NCI-H2196 treated with DMSO at 0.1 percent for 48 hours (cell line): ENCODE measurements around the gene HPS6.
"Not testable (repeated sequence)": the region's sequence is repeated elsewhere in the genome, so short reads cannot be mapped to it uniquely, and the experiment has no call there.

Source experiments
- DNase-seq: peaks from one replicate; lab custom pipeline; 2025; ENCODE audit not compliant: unreplicated experiment; lab: John Stamatoyannopoulos, UW

Gene HPS6

GRCh38 chr10:102064868-102065560 lies at the start of gene HPS6:
Gene HPS6, plus strand, starts transcription at chr10:102065349. Its CDS starts 126 bp downstream, at chr10:102065475.
- peak; percentile 43 for DNase-seq

DNA sequence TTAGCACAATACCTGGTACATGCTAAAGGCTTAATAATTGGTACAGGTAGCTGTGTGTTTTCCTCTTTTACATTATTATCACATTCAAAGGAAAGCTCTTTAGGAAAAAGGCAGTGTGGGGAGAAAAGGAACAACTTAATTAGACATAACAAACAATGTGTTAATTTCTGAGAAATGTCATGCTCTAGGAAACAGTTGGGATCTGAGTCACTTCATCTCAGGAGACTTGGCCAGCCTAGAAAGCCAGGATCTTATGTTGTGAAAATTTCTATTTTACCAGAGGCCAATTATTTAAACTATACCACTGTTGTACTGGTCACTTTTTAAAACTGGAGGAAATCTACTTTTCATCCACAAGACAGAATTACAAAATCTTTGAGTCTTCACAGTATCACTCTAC lies 48.7 kb upstream of the HPS6 start:
- DNase-seq = no peak

DNA sequence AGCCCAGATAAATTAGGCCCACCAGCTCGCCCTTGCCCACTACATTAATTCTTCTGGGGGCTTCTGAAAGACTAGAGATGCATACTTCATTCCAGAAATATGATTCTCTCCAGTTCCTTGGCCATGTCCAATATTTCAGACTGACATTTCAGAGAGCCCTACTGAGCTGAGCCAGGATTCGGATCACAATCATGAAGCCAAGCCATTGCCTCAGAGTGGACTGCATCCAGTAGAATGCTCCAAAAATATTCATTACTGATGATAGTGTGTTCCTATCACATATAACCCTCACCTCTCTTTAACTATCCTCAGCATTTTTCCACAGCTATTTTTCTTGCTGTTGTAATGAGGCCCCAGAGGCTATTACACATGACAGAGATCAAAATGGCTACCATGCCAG lies 47.9 kb upstream of the HPS6 start:
- no peak for DNase-seq

DNA sequence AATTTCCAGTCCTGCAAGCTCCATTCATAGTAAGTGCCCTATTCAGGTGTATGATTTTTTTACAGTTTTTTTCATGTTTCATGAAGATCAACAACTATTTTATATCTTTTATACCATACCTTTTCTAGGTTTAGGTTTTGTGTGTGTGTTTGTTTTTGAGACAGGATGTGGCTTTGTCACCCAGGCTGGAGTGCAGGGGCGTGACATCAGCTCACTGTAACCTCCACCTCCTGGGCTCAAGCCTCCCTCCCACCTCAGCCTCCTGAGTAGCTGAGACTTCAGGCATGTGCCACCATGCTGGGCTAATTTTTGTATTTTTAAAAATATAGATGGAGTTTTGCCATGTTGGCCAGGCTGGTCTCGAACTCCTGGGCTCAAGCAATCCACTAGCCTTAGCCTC lies 44.2 kb upstream of the HPS6 start:
- no peak for DNase-seq

GRCh38 chr10:102024799-102025198 lies 40.4 kb upstream of the HPS6 start:
- no peak for DNase-seq

DNA sequence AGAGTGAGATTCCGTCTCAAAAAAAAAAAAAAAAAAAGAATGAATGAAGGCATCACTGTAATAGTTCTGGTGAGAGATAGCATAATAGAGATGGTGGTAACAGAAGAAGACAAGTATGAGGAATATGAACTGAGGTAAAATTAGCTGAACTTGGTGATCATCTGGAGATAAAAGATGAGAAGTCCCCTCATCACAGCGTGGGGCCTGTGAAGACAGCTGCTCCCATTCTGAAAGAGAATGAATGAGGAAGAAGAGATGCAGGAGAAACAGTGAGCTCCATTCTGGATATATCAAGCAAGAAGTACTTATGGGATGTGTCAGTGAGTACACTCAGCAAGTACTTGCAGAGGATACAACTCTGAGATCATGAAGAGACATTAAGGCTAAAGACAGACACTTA lies 37.9 kb upstream of the HPS6 start:
- DNase-seq = no peak

- no peak for DNase-seq
Measured at GRCh38 chr10:102033787-102034186, 31.4 kb upstream of the HPS6 start.

- not testable (repeated sequence) for DNase-seq
Measured at GRCh38 chr10:102035807-102036206, 29.3 kb upstream of the HPS6 start.

GRCh38 chr10:102038410-102038809 lies 26.7 kb upstream of the HPS6 start:
- no peak for DNase-seq

DNA sequence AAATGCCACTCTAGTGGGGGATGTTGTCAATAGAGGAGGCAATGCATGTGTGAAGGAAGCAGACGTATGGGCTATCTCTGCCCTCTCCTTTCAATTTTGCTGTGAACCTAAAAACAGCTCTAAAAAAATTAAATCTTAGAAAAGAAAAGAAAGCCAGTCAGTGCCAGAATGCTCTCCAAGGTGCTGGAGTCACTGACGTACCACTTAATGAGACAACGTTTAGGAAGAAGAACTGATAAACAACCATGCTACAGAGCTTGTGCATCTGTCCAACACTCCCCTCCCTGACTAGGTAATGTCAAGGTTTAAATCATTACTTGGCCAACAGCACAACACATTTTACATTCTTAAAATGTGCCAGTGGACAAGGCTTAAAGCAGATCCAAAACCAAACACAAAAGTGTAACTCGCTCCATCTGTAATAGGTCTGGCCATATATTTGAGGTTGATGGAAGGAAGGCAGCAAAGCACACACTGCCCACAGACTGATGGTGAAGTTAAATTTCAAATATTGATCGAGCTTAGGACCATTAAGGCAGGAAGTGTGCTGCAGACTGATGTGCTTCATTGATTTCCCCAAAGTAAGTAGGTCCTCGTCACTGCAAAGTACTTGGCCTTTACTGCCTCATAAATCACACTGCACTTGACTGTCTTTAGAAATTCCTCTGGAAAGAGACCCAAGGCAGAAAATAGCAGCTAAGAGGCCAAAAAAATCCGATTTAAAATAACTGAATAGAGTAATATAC lies 24.7 kb upstream of the HPS6 start:
- DNase-seq = no peak

DNA sequence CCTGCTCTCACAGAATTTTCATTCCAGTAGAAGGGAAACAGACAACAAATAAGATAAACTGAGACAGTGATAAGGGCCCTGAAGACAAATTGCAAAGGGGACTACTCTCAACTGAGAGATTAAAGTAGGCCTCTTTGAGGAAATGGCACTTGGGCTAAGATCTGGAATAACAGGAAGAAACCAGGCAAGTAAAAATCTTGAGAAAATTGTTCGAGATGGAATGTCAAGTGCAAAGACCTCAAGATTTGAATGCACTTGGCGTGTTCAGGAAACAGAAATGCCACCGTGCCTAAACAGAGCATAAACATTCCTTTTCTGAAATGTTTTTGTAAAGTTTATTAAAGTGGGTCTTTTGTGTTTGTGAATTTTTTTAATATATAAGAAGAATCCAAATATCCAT lies 19.9 kb upstream of the HPS6 start:
- no peak for DNase-seq

DNA sequence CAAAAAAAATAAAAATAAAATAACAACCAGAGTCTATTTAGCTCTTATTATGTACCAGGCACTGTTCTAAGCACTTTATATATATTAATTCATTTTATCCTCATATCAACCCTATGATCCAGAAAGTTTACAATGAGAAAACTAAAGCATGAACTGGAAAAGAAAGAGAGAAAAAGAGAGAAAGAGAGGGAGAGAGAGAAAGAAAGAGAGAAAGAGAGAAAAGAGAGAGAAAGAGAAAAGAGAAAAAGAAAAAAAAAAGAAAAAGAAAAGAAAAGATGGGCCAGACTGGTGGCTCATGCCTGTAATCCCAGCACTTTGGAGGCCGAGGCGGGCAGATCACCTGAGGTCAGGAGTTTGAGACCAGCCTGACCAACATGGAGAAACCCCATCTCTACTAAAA lies 19.1 kb upstream of the HPS6 start:
- DNase-seq = no peak

- not testable (repeated sequence) for DNase-seq
Measured at GRCh38 chr10:102054881-102055646, 10.1 kb upstream of the HPS6 start.

GRCh38 chr10:102055647-102056419 lies 9.3 kb upstream of the HPS6 start, which contains the start of gene ARMH3:
Gene ARMH3, minus strand, starts transcription at chr10:102056173. Its CDS starts 16,059 bp downstream, at chr10:102040114.
- peak; percentile 75 for DNase-seq

- no peak for DNase-seq
Measured at GRCh38 chr10:102059987-102060386, 5.2 kb upstream of the HPS6 start.

DNA sequence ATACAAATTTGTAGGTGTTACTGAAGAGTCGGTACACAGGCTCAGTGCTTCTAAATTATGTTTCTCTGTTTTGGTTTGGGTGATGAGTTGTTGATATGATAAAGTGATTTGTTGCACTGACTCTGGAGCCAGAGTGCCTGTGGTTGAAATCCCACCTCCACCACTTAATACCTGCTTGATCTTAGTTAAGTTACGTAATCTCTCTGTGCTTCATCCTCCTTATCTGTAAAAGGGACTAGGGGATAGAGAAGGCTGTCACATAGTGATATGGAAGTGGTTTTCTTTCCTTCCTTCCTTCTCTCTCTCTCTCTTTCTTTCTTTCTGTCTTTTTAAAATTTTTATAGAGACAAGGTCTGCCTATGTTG lies 664 bp upstream of the HPS6 start:
- no peak for DNase-seq

GRCh38 chr10:102065561-102066398 lies 631 bp downstream of the HPS6 start:
- no peak for DNase-seq

- no peak for DNase-seq
Measured at GRCh38 chr10:102066399-102067088, 1.4 kb downstream of the HPS6 start.

DNA sequence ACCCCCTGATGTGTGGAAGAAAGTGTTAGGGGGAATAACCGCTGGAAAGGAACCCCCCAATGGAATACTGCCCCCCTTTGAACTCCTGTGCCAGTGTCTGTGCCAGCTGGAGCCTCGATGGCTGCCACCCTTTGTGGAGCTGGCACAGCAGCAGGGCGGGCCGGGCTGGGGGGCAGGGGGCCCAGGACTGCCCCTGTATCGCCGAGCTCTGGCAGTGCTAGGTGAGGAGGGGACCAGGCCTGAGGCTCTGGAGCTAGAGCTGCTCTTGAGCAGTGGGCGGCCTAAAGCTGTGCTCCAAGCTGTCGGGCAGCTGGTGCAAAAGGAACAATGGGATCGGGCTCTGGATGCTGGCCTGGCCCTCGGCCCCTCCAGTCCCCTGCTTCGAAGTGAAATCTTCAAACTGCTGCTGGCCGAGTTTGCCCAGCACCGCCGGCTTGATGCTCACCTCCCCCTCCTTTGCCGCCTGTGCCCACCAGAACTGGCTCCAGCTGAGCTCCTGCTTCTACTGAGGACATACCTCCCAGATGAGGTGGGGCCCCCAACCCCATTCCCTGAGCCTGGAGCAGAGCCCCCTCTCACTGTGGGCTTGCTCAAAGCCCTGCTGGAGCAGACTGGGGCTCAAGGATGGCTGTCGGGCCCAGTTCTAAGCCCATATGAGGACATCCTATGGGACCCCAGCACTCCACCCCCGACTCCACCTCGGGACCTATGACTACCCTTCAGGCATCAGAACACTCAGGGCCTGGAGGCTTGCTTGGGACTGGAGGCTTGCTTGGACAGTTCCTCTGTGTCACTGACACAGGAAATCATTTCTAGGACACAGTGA lies 2.2 kb downstream of the HPS6 start:
- no peak for DNase-seq
